ENCODE results near the gene TAB2. TPM values are rescaled to one million over a fixed set of nuclear protein-coding genes. Genes with fewer than 3 reads are reported as not detected.

Gene TAB2, protein sequence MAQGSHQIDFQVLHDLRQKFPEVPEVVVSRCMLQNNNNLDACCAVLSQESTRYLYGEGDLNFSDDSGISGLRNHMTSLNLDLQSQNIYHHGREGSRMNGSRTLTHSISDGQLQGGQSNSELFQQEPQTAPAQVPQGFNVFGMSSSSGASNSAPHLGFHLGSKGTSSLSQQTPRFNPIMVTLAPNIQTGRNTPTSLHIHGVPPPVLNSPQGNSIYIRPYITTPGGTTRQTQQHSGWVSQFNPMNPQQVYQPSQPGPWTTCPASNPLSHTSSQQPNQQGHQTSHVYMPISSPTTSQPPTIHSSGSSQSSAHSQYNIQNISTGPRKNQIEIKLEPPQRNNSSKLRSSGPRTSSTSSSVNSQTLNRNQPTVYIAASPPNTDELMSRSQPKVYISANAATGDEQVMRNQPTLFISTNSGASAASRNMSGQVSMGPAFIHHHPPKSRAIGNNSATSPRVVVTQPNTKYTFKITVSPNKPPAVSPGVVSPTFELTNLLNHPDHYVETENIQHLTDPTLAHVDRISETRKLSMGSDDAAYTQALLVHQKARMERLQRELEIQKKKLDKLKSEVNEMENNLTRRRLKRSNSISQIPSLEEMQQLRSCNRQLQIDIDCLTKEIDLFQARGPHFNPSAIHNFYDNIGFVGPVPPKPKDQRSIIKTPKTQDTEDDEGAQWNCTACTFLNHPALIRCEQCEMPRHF
- 11.1 and 16.3 TPM in 2 replicates for total RNA-seq

GRCh38 chr6:149317644-149318571 lies at the start of gene TAB2:
Gene TAB2, plus strand, starts transcription at chr6:149317712. Its CDS starts 52,286 bp downstream, at chr6:149369998.

DNA sequence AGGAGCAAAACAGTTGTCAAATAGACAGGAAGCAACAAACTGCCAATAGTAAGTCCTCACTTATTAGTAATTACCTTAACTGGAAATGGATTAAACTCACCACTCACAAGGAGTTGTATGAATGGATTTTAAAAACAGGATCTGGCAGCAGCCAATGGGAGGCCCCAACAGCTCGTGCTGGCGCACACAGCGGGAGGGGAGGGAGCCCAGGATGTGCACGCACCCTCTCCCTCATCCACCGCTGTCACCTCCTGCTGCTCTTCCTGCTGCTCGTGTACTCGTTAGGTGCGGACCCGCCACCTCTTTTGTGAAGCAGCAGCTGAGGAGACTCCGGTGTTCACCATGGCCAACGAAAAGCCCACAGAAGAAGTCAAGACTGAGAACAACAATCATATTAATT lies 82.5 kb downstream of the TAB2 start, which contains the start of gene SUMO4:
Gene SUMO4 (plus strand): TSS at position 213 of the 400 bp plus-strand sequence. CDS start 130 bp downstream, at position 343.

Other genes with a start within 250 kb of the TAB2 start
- gene SUMO4, start 82.5 kb downstream of the TAB2 start, total RNA-seq: 0.58 and 1.1 TPM in 2 replicates
- under 0.01 TPM in 2 replicates for gene ZC3H12D, start 167.3 kb downstream of the TAB2 start, total RNA-seq
- 36.4 and 42.8 TPM in 2 replicates for gene PPIL4, start 228.3 kb downstream of the TAB2 start, total RNA-seq
- gene GINM1, start 248.7 kb downstream of the TAB2 start, total RNA-seq: 48.9 and 111 TPM in 2 replicates

All from regular cardiac myocyte (primary cell).